H1 (cell line): ENCODE data around the gene LIPA. TPM values are rescaled to one million over a fixed set of nuclear protein-coding genes. Genes with fewer than 3 reads are reported as not detected.

Source experiments
- CTCF ChIA-PET: fragments of 300-600 bp; sonication (Branson Sonifier 250); formaldehyde crosslinking; loops from one replicate; lab custom pipeline; 2021; ENCODE audit not compliant: partially characterized antibody; lab: Charles Lee
- POLR2A ChIA-PET: fragments of 300-600 bp; sonication (Branson Sonifier 250); formaldehyde crosslinking; loops from one replicate; lab custom pipeline; 2021; ENCODE audit warnings: inconsistent platforms; ENCODE audit not compliant: partially characterized antibody; lab: Charles Lee
- DNase-seq, 2 experiments: peaks; one replicate each; pipeline versions ENCODE4 v3.0.0 to v3.0.0-alpha.2; 2010 to 2022; ENCODE audit warnings: low spot score in 2 of 2, low read depth in 1 of 2, mixed read lengths in 1 of 2
- FAIRE-seq: peaks from 2 replicates; lab custom pipeline; 2011; peaks lifted over from hg19 to GRCh38; lab: Jason Lieb, UNC
- H2AFZ ChIP-seq: 2 replicates; pipeline ENCODE4 v1.8.1; 2012; ENCODE audit warnings: low read length, inconsistent platforms
- H2AK5ac ChIP-seq: 2 replicates; pipeline ENCODE4 v1.6.1; 2013; ENCODE audit warnings: low read depth, low read length
- H2BK120ac ChIP-seq: replicated peaks from 2 replicates; pipeline ENCODE3; 2013; ENCODE audit warnings: low read depth, low read length, inconsistent platforms
- H2BK12ac ChIP-seq: 2 replicates; pipeline ENCODE4 v1.6.1; 2013; ENCODE audit warnings: low read depth, low read length
- H2BK15ac ChIP-seq: 2 replicates; pipeline ENCODE4 v1.6.1; 2013; ENCODE audit warnings: low read length
- H2BK20ac ChIP-seq: 2 replicates; pipeline ENCODE4 v1.6.1; 2013; ENCODE audit warnings: low read length
- H2BK5ac ChIP-seq: 2 replicates; pipeline ENCODE4 v1.6.1; 2013; ENCODE audit warnings: low read depth, low read length
- H3K14ac ChIP-seq: 2 replicates; pipeline ENCODE4 v1.6.1; 2013; ENCODE audit warnings: inconsistent platforms; ENCODE audit not compliant: insufficient read length
- H3K18ac ChIP-seq: 2 replicates; pipeline ENCODE4 v1.6.1; 2013; ENCODE audit warnings: low read length; ENCODE audit errors: extremely low read depth
- H3K23ac ChIP-seq: 2 replicates; pipeline ENCODE4 v1.6.1; 2013; ENCODE audit warnings: inconsistent platforms; ENCODE audit not compliant: insufficient read length
- H3K23me2 ChIP-seq: 2 replicates; pipeline ENCODE4 v1.6.1; 2013; ENCODE audit warnings: low read depth, low read length
- H3K27ac ChIP-seq: 2 replicates; pipeline ENCODE4 v1.6.1; 2011; ENCODE audit warnings: low read depth, low read length, inconsistent platforms
- H3K27me3 ChIP-seq, 4 experiments: replicated peaks in 1 of 4; 1 replicate in 1 of 4; 2 replicates in 3 of 4; pipeline versions ENCODE4 v1.6.1 to v1.8.1; 2011 to 2013; ENCODE audit warnings: low read length in 3 of 4, mild to moderate bottlenecking in 3 of 4, inconsistent platforms in 2 of 4, mixed read lengths in 2 of 4, moderate library complexity in 1 of 4; ENCODE audit not compliant: control insufficient read depth in 3 of 4, insufficient read depth in 3 of 4; ENCODE audit errors: extremely low read depth in 1 of 4
- H3K36me3 ChIP-seq, 4 experiments: 2 replicates each; pipeline versions ENCODE4 v1.6.1 to v1.8.1; 2011 to 2013; ENCODE audit warnings: mild to moderate bottlenecking in 4 of 4, low read length in 3 of 4, moderate library complexity in 2 of 4, control low read depth in 1 of 4, inconsistent platforms in 1 of 4; ENCODE audit not compliant: insufficient read depth in 4 of 4, control insufficient read depth in 2 of 4
- H3K4ac ChIP-seq: replicated peaks from 2 replicates; pipeline ENCODE3; 2013; ENCODE audit warnings: low read length, low read depth, mixed read lengths, inconsistent platforms; ENCODE audit not compliant: insufficient read length
- H3K4me1 ChIP-seq, 4 experiments: replicated peaks in 1 of 4; 1 replicate in 1 of 4; 2 replicates in 3 of 4; pipeline versions ENCODE4 v1.6.1 to v1.8.1; 2011 to 2013; ENCODE audit warnings: low read length in 3 of 4, inconsistent platforms in 2 of 4, mixed read lengths in 1 of 4; ENCODE audit not compliant: insufficient read depth in 4 of 4, control insufficient read depth in 3 of 4
- H3K4me2 ChIP-seq, 2 experiments: 2 replicates each; pipeline versions ENCODE4 v1.6.1 to v1.8.1; 2011 to 2013; ENCODE audit warnings: low read depth in 2 of 2, low read length in 2 of 2, control low read depth in 1 of 2, inconsistent platforms in 1 of 2, mild to moderate bottlenecking in 1 of 2; ENCODE audit not compliant: insufficient read depth in 1 of 2
- H3K4me3 ChIP-seq, 4 experiments: fragments of 200-600, 300-600 bp in 1 of 4; sonication (generic), shearing (Covaris generic), sonication (Bioruptor Twin) in 1 of 4; 2 replicates each; pipeline versions ENCODE4 v1.5.1 to v1.8.1; 2011 to 2016; ENCODE audit warnings: low read length in 4 of 4, low read depth in 3 of 4, control low read depth in 2 of 4, inconsistent platforms in 2 of 4, mild to moderate bottlenecking in 2 of 4, mixed read lengths in 1 of 4, moderate library complexity in 1 of 4; ENCODE audit not compliant: insufficient read depth in 2 of 4; ENCODE audit errors: extremely low read depth in 1 of 4
- H3K56ac ChIP-seq: replicated peaks from 2 replicates; pipeline ENCODE3; 2013; ENCODE audit warnings: low read depth, mild to moderate bottlenecking, mixed read lengths, low read length, inconsistent platforms; ENCODE audit not compliant: insufficient read length
- H3K79me1 ChIP-seq: 2 replicates; pipeline ENCODE4 v1.6.1; 2013; ENCODE audit warnings: low read depth, low read length, control low read depth
- H3K79me2 ChIP-seq, 2 experiments: 2 replicates each; pipeline versions ENCODE4 v1.6.1 to v1.8.1; 2012 to 2013; ENCODE audit warnings: low read length in 2 of 2, mild to moderate bottlenecking in 2 of 2, inconsistent platforms in 1 of 2; ENCODE audit not compliant: insufficient read depth in 2 of 2, control insufficient read depth in 1 of 2
- H3K9ac ChIP-seq, 4 experiments: replicated peaks in 1 of 4; 1 replicate in 1 of 4; 2 replicates in 3 of 4; pipeline versions ENCODE4 v1.6.1 to v1.8.1; 2011 to 2013; ENCODE audit warnings: low read depth in 3 of 4, low read length in 3 of 4, control low read depth in 2 of 4, mild to moderate bottlenecking in 2 of 4, moderate library complexity in 2 of 4, inconsistent platforms in 1 of 4; ENCODE audit errors: extremely low read depth in 1 of 4
- H3K9me3 ChIP-seq, 2 experiments: 2 replicates each; pipeline versions ENCODE4 v1.6.1 to v1.8.1; 2012 to 2013; ENCODE audit warnings: mild to moderate bottlenecking in 2 of 2, moderate library complexity in 2 of 2, control low read depth in 1 of 2, inconsistent platforms in 1 of 2, low read depth in 1 of 2, low read length in 1 of 2, mixed read lengths in 1 of 2; ENCODE audit not compliant: insufficient read depth in 2 of 2
- H4K20me1 ChIP-seq, 2 experiments: replicated peaks in 1 of 2; 2 replicates each; pipeline versions ENCODE3 to v1.8.1; 2011 to 2013; ENCODE audit warnings: inconsistent platforms in 2 of 2, low read length in 2 of 2, mild to moderate bottlenecking in 1 of 2; ENCODE audit not compliant: insufficient read depth in 2 of 2, control insufficient read depth in 1 of 2
- H4K5ac ChIP-seq: 2 replicates; pipeline ENCODE4 v1.6.1; 2013; ENCODE audit warnings: low read length, low read depth, mixed read lengths, inconsistent platforms; ENCODE audit not compliant: insufficient read length
- H4K8ac ChIP-seq: 2 replicates; pipeline ENCODE4 v1.8.0; 2013; ENCODE audit warnings: mild to moderate bottlenecking, moderate library complexity, low read length, inconsistent platforms; ENCODE audit not compliant: insufficient read depth; ENCODE audit errors: extremely low read depth
- H4K91ac ChIP-seq: replicated peaks from 2 replicates; pipeline ENCODE3; 2013; ENCODE audit warnings: low read length, mixed read lengths, inconsistent platforms; ENCODE audit not compliant: insufficient read length
- BCL11A ChIP-seq, 2 experiments: IDR thresholded peaks; one replicate each; pipeline ENCODE4 v1.6.1; 2011; ENCODE audit warnings: low read depth in 2 of 2, low read length in 2 of 2, mild to moderate bottlenecking in 2 of 2
- HDAC2 ChIP-seq, 2 experiments: fragments of 300-600 bp in 1 of 2; sonication (generic) in 1 of 2; IDR thresholded peaks; 2 replicates each; pipeline ENCODE4 v1.6.1; 2011 to 2012; ENCODE audit warnings: low read depth in 2 of 2, low read length in 2 of 2, mild to moderate bottlenecking in 2 of 2, moderate library complexity in 2 of 2, borderline replicate concordance in 1 of 2, inconsistent platforms in 1 of 2
- SUZ12 ChIP-seq: fragments of 200-600 bp; sonication (generic); IDR thresholded peaks from 2 replicates; pipeline ENCODE4 v1.6.1; 2012; ENCODE audit warnings: mild to moderate bottlenecking, inconsistent platforms, low read length, moderate library complexity, mixed read lengths
- WGBS, 2 experiments: shearing (Covaris generic) in 1 of 2; methylation state at CpG; one replicate each; pipeline versions ENCODE4 v1.1.6 to v1.1.7; 2013 to 2015; ENCODE audit warnings: low lambda C conversion rate in 2 of 2, mixed read lengths in 2 of 2, inconsistent platforms in 1 of 2, low coverage in 1 of 2, missing lambda C conversion rate in 1 of 2; ENCODE audit not compliant: insufficient replicate concordance in 2 of 2, insufficient coverage in 1 of 2, insufficient read length in 1 of 2; ENCODE audit errors: extremely low coverage in 1 of 2, missing lambda C conversion rate in 1 of 2; 5-methylcytosine and 5-hydroxymethylcytosine counted together
- polyA plus RNA-seq, 7 experiments: library from polyadenylated mRNA; depleted of rRNA in 3 of 7; stranded (reverse) in 5 of 7; unstranded in 2 of 7; fragments of >200 nt in 5 of 7; fragments of 200-250 nt in 2 of 7; gene quantifications; 1 replicate in 5 of 7; 2 replicates in 1 of 7; 4 replicates in 1 of 7; pipeline versions ENCODE4 v1.2.1 to v1.2.3, GENCODE V29; 2011 to 2013; ENCODE audit warnings: missing spikeins in 2 of 7, mixed read lengths in 2 of 7
- total RNA-seq: library from RNA; stranded (reverse); fragmentation: NEBNext Ultra II Directional; extraction: Animal tissue kit (Norgen Biotek cat#: 25700); gene quantifications from 2 replicates; pipeline ENCODE4 v1.2.1, GENCODE V29; 2021
- TF ChIP-seq, protein P1 (sequence below): IDR thresholded peaks from 2 replicates; pipeline ENCODE4 v1.6.1; 2012; ENCODE audit warnings: inconsistent platforms

Gene LIPA
- total and polyA plus RNA-seq, 2 of the 8 experiments (the other 6 are each of a cell fraction or from before 2014, with no cell fraction given), result 18.1 to 32.4 TPM

DNA sequence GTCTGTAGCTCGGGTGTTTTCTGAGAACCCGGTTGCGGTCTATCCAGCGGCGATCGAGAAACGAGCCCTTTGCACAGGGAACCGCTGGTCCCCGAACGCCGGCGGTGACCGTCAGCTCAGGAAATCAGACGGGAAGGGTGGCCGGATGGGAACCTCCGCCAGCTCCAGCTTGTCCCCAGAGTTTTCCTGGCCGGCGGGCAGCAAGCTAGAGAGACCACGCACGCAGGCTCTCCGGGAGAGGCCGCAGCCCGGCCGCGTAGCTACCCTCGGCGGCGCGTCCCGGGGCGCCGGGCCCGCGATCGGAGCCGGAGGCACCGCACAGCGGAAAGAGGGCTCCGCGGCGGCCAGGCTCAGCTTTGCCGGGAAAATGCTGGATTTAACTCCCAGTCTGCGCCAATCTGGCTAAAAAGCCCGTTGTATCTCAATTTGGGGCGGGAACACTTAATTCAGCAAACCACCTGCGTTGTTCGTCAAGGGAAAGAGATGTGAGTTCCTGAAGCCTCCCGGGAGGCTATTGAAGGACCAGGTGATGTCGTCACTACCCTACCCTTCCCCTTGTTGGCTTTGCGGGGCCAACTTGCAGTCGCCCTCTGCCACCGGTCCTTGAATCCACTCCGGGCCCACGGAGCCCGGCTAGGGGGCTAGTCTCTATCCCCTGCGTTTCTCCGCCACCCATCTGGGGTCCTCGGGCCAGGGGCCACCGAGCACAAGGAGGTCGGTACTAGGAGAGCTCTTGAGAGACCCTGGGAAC, 43.6 kb downstream of the LIPA start:
- Histone ChIP-seq H3K4me3 (peak overlapping the region; percentile 47 to 65 (median 52)), H3K23me2 (peaks cover 15% of the 10 kb centered on the region), H4K91ac (no peak overlapping the region), H2AK5ac (no peak overlapping the region), H2AFZ (peak overlapping the region; percentile 76), H3K36me3 (no peaks in the 10 kb centered on the region), H4K20me1 (no peaks in the 10 kb centered on the region), H3K9me3 (no peaks in the 10 kb centered on the region), H3K14ac (no peak overlapping the region), H2BK5ac (no peak overlapping the region), H3K23ac (no peak overlapping the region), H2BK120ac (no peak overlapping the region), H3K79me2 (no peaks in the 10 kb centered on the region), H3K4me1 (peaks cover 0 to 16% (median 9%) of the 10 kb centered on the region in 4 experiments; a peak in 6 of 7 replicates), H2BK15ac (no peak overlapping the region), H3K56ac (no peak overlapping the region), H3K9ac (peak overlapping the region; percentile 1 to 36 (median 13); a peak in 4 of 7 replicates), H2BK12ac (no peak overlapping the region), H3K4me2 (peak overlapping the region; percentile 90 to 96), H2BK20ac (no peak overlapping the region), H3K27ac (no peak overlapping the region), H3K18ac (0 out of 2 replicates have a peak overlapping the region, but pooled peaks have one; percentile 4), H4K8ac (no peak overlapping the region), H4K5ac (no peak overlapping the region), H3K27me3 (peaks cover 9 to 46% (median 37%) of the 10 kb centered on the region in 4 experiments), H3K4ac (no peak overlapping the region), H3K79me1 (no peaks in the 10 kb centered on the region)
- FAIRE-seq (no peak), DNase-seq (peak in 1 of 2 experiments; percentile 74)
- WGBS, 2 experiments, result 4% methylated on average over 53 of the region's 60 CpGs; no CpG with 5 or more reads in 1 of the 2 experiments
- CTCF ChIA-PET, result interaction anchor here (0.6 to 9.3 kb wide), 18 partner anchors 8 to 398 kb away, joined by 3 to 67 read pairs (median 4); no protein-coding TSS in a partner anchor
- POLR2A ChIA-PET, result interaction anchor here (1.3 kb wide), 1 partner anchor 273 kb away, joined by 3 read pairs; no protein-coding TSS in a partner anchor
- TF ChIP-seq, protein P1, sequence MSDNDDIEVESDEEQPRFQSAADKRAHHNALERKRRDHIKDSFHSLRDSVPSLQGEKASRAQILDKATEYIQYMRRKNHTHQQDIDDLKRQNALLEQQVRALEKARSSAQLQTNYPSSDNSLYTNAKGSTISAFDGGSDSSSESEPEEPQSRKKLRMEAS, result no peak; the same call in 1 of the 2 replicates
- TF ChIP-seq SUZ12 (peak; percentile 85), BCL11A (IDR thresholded peaks at IDR 0.05; ENCODE audit: low read depth in 2 of 2, low read length in 2 of 2) (no peak), HDAC2 (IDR thresholded peaks at IDR 0.05; ENCODE audit: borderline replicate concordance in 1 of 2, low read depth in 2 of 2, low read length in 2 of 2) (peak in 1 of 2 experiments; percentile 52; a peak in 1 of 4 replicates)
